ENCODE measurements around the gene ITGA2.

GRCh38 chr5:53071298-53071697 is 82.1 kb downstream of the ITGA2 start:
- TF ChIP-seq EZH2 (IDR thresholded peaks at IDR 0.05) (no peak), POLR2AphosphoS5 (IDR thresholded peaks at IDR 0.05; ENCODE audit: borderline replicate concordance, low read depth, low read length) (no peak), FOXP2 (optimal IDR thresholded peaks at IDR 0.05; ENCODE audit: control extremely low read depth, extremely low read length, insufficient read depth) (no peak)

Data from SK-N-MC (cell line).